Stimulated activated CD8-positive, alpha-beta memory T cell treated with anti-CD3 and anti-CD28 coated beads, Interleukin-12 subunit alpha, Interleukin-12 subunit beta, amount 100 ng/mL, for 1 hour (primary cell): ENCODE measurements around the gene TNMD.

ENCODE experiments used
- DNase-seq: peaks from one replicate; pipeline ENCODE4 v3.0.0-alpha.2; 2020; ENCODE audit warnings: low read depth

The TNMD gene

GRCh38 chrX:100645106-100645505 lies 60.4 kb downstream of the TNMD start:
- DNase-seq = no peak

GRCh38 chrX:100647095-100647494 lies 62.4 kb downstream of the TNMD start:
- no peak for DNase-seq

- DNase-seq = no peak
Observed at GRCh38 chrX:100647739-100648138, 63.0 kb downstream of the TNMD start.

- no peak for DNase-seq
Observed at GRCh38 chrX:100648458-100649417, 64.0 kb downstream of the TNMD start.
